ENCODE results near the gene MKLN1. TPM values are rescaled to one million over a fixed set of nuclear protein-coding genes. Genes with fewer than 3 reads are reported as not detected.

MKLN1 gene
- total RNA-seq, 1 experiment from 2014 or later, result 34.3 TPM

DNA sequence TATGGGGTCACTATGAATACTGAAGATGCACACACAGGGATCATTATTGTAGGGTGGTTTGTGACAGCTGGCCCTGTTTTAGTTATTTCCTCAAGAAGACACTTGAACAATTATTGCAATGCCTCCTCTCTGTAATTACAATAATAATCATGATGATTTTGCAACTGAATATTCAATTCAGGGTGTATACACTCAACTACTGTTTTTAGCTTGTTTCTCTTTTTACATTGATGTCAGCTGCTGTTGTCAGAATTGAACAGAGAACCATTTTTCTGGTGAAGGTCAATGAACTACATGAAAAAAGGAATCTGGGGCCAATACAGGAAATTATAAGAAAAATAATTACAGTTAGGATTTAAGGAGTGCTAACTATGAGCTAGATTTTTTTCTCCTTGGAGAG, 28.6 kb upstream of the MKLN1 start:
- no peaks in the 10 kb centered on the region for H3K9me3 Mint-ChIP-seq
- no peak overlapping the region for H3T11ph ChIP-seq (ENCODE audit: low read length)
- H3K4ac ChIP-seq (ENCODE audit: low read depth, low read length), result no peak overlapping the region
- H3K4me1 Mint-ChIP-seq, result peaks cover 26 to 30% of the 10 kb centered on the region in 2 experiments
- no peak overlapping the region for H3K27ac ChIP-seq (ENCODE audit: insufficient read length, low read depth, low read length)
- TF ChIP-seq, protein P1, sequence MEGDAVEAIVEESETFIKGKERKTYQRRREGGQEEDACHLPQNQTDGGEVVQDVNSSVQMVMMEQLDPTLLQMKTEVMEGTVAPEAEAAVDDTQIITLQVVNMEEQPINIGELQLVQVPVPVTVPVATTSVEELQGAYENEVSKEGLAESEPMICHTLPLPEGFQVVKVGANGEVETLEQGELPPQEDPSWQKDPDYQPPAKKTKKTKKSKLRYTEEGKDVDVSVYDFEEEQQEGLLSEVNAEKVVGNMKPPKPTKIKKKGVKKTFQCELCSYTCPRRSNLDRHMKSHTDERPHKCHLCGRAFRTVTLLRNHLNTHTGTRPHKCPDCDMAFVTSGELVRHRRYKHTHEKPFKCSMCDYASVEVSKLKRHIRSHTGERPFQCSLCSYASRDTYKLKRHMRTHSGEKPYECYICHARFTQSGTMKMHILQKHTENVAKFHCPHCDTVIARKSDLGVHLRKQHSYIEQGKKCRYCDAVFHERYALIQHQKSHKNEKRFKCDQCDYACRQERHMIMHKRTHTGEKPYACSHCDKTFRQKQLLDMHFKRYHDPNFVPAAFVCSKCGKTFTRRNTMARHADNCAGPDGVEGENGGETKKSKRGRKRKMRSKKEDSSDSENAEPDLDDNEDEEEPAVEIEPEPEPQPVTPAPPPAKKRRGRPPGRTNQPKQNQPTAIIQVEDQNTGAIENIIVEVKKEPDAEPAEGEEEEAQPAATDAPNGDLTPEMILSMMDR (conservative IDR thresholded peaks at IDR 0.05), result no peak
- no peak overlapping the region for H3K18ac ChIP-seq (ENCODE audit: insufficient read length, low read depth, low read length)
- no peak overlapping the region for H4K5ac ChIP-seq (ENCODE audit: insufficient read length, low read depth, low read length)
- H2AFZ ChIP-seq (ENCODE audit: low read length), result no peak overlapping the region
- no peak overlapping the region for H4K91ac ChIP-seq (ENCODE audit: insufficient read length, low read depth, low read length)
- H2BK12ac ChIP-seq (ENCODE audit: insufficient read length, low read depth, low read length), result no peak overlapping the region
- no peaks in the 10 kb centered on the region for H3K79me2 ChIP-seq (ENCODE audit: insufficient read depth, low read length)
- no peak for DNase-seq
- no peak overlapping the region for H4K8ac ChIP-seq (replicated peaks; ENCODE audit: insufficient read length, low read depth, low read length)
- no peak overlapping the region for H3K56ac ChIP-seq (ENCODE audit: insufficient read length, low read depth, low read length)
- no peaks in the 10 kb centered on the region; the same call in 1 of the 2 replicates for H3K27me3 Mint-ChIP-seq (ENCODE audit: low read depth)
- H3K9me3 ChIP-seq (ENCODE audit: control insufficient read depth, low read depth, low read length), result no peaks in the 10 kb centered on the region
- no peak overlapping the region for H2BK5ac ChIP-seq (ENCODE audit: insufficient read length, low read length)
- no peak overlapping the region for H3K4me3 Mint-ChIP-seq
- H2BK15ac ChIP-seq (ENCODE audit: low read depth, low read length), result no peak overlapping the region
- H3K27ac Mint-ChIP-seq, result no peak overlapping the region
- no peaks in the 10 kb centered on the region for H4K20me1 ChIP-seq (ENCODE audit: control insufficient read depth, insufficient read depth, insufficient read length)
- H3K4me1 ChIP-seq (ENCODE audit: insufficient read depth, low read length), result no peaks in the 10 kb centered on the region; the same call in 1 of the 2 replicates
- H3K23me2 ChIP-seq (ENCODE audit: insufficient read length, low read depth, low read length, poor library complexity, severe bottlenecking), result no peaks in the 10 kb centered on the region
- no peak overlapping the region for H3K9ac ChIP-seq (ENCODE audit: extremely low read depth, insufficient read length, low read length)
- no peak overlapping the region for H3K4me2 ChIP-seq (ENCODE audit: insufficient read depth, insufficient read length, low read length)
- no peak overlapping the region for H2BK120ac ChIP-seq (ENCODE audit: low read depth, low read length, poor library complexity, severe bottlenecking)
- H3K23ac ChIP-seq (ENCODE audit: insufficient read length, low read depth, low read length), result no peak overlapping the region
- H2BK20ac ChIP-seq (ENCODE audit: low read depth, low read length, poor library complexity, severe bottlenecking), result no peak overlapping the region
- no peak overlapping the region for H3K14ac ChIP-seq (ENCODE audit: insufficient read depth, low read length)
- no peak overlapping the region for H2AK5ac ChIP-seq (ENCODE audit: insufficient read length, low read length)
- no peaks in the 10 kb centered on the region for H3K79me1 ChIP-seq (ENCODE audit: insufficient read depth, low read depth, low read length, poor library complexity, severe bottlenecking)
- no peaks in the 10 kb centered on the region for H3K27me3 ChIP-seq (ENCODE audit: insufficient read depth, low read length)
- H3K36me3 Mint-ChIP-seq (ENCODE audit: insufficient read depth in 1 of 3, low read depth in 3 of 3), result no peaks in the 10 kb centered on the region
